Measurements from ENCODE around the gene SERPINE3. TPM values are rescaled to one million over a fixed set of nuclear protein-coding genes. Genes with fewer than 3 reads are reported as not detected.

The SERPINE3 gene
- total and polyA plus RNA-seq, 7 experiments from 2014 or later = not detected

GRCh38 chr13:51370811-51371210, 31.3 kb downstream of the SERPINE3 start:
- H3K27ac ChIP-seq (ENCODE audit: low read depth, low read length) = no peak overlapping the region
- peaks cover 0 to 4% (median 0%) of the 10 kb centered on the region in 7 donors for H3K4me1 Mint-ChIP-seq
- H3K27ac Mint-ChIP-seq = no peak overlapping the region

GRCh38 chr13:51371768-51372399, 32.4 kb downstream of the SERPINE3 start:
- peaks cover 21 to 76% (median 31%) of the 10 kb centered on the region in 3 experiments for H3K36me3 ChIP-seq (ENCODE audit: control insufficient read depth in 2 of 3, insufficient read depth in 3 of 3, low read length in 3 of 3)
- intact Hi-C loops (cut with micrococcal nuclease) = no loop called here
- no peak overlapping the region for H3K27ac ChIP-seq (ENCODE audit: low read depth, low read length)
- H3K4me3 Mint-ChIP-seq = no peak overlapping the region
- H3K9me3 ChIP-seq (ENCODE audit: control insufficient read depth in 2 of 3, low read length in 3 of 3) = no peaks in the 10 kb centered on the region
- DNase-seq (no peak), ATAC-seq (no peak)
- H3K27me3 ChIP-seq (ENCODE audit: control insufficient read depth in 2 of 2, insufficient read depth in 2 of 2, low read length in 2 of 2) = no peaks in the 10 kb centered on the region
- no peaks in the 10 kb centered on the region for H3K4me1 ChIP-seq (ENCODE audit: control insufficient read depth in 2 of 2, insufficient read depth in 2 of 2, low read length in 2 of 2)
- ChIA-PET POLR2A (no interaction called here), CTCF (no interaction called here)
- H3K4me3 ChIP-seq (ENCODE audit: low read length) = no peak overlapping the region
- peaks cover 0 to 4% (median 0%) of the 10 kb centered on the region in 7 donors for H3K4me1 Mint-ChIP-seq
- no peak overlapping the region for H3K27ac Mint-ChIP-seq
- peaks cover 16 to 46% (median 26%) of the 10 kb centered on the region in 5 donors for H3K36me3 Mint-ChIP-seq
- H3K27me3 Mint-ChIP-seq = no peaks in the 10 kb centered on the region
- H3K9me3 Mint-ChIP-seq = no peaks in the 10 kb centered on the region

More at GRCh38 chr13:51370811-51371210, 31.3 kb downstream of the SERPINE3 start:
- ATAC-seq (no peak), DNase-seq (no peak)
- Mint-ChIP-seq H3K4me3 (no peak overlapping the region), H3K9me3 (no peaks in the 10 kb centered on the region), H3K36me3 (peaks cover 16 to 47% (median 25%) of the 10 kb centered on the region in 5 donors), H3K27me3 (no peaks in the 10 kb centered on the region)
- no peaks in the 10 kb centered on the region for H3K27me3 ChIP-seq (ENCODE audit: control insufficient read depth in 2 of 2, insufficient read depth in 2 of 2, low read length in 2 of 2)
- H3K4me3 ChIP-seq (ENCODE audit: low read length) = no peak overlapping the region
- ChIA-PET CTCF (interaction anchor here (0.6 kb wide), 1 partner anchor 28 kb away, joined by 3 read pairs; no protein-coding TSS in a partner anchor), POLR2A (interaction anchor here (1.1 kb wide), 1 partner anchor 82 kb away, joined by 3 read pairs; the partner anchor contains the start of gene INTS6)
- H3K4me1 ChIP-seq (ENCODE audit: control insufficient read depth in 2 of 2, insufficient read depth in 2 of 2, low read length in 2 of 2) = no peaks in the 10 kb centered on the region
- peaks cover 24 to 86% (median 27%) of the 10 kb centered on the region in 3 experiments for H3K36me3 ChIP-seq (ENCODE audit: control insufficient read depth in 2 of 3, insufficient read depth in 3 of 3, low read length in 3 of 3)
- intact Hi-C loops (cut with micrococcal nuclease) = no loop called here
- H3K9me3 ChIP-seq (ENCODE audit: control insufficient read depth in 2 of 3, low read length in 3 of 3) = no peaks in the 10 kb centered on the region

GRCh38 chr13:51373451-51373850, 34.0 kb downstream of the SERPINE3 start:
- peaks cover 21 to 77% (median 27%) of the 10 kb centered on the region in 3 experiments for H3K36me3 ChIP-seq (ENCODE audit: control insufficient read depth in 2 of 3, insufficient read depth in 3 of 3, low read length in 3 of 3)

GRCh38 chr13:51380269-51380668, 40.8 kb downstream of the SERPINE3 start:
- Histone ChIP-seq H3K4me1 (ENCODE audit: control insufficient read depth in 2 of 2, insufficient read depth in 2 of 2, low read length in 2 of 2) (no peaks in the 10 kb centered on the region), H3K4me3 (ENCODE audit: low read length) (no peak overlapping the region), H3K36me3 (ENCODE audit: control insufficient read depth in 2 of 3, insufficient read depth in 3 of 3, low read length in 3 of 3) (peaks cover 7 to 39% (median 18%) of the 10 kb centered on the region in 3 experiments), H3K27me3 (ENCODE audit: control insufficient read depth in 2 of 2, insufficient read depth in 2 of 2, low read length in 2 of 2) (no peaks in the 10 kb centered on the region), H3K9me3 (ENCODE audit: control insufficient read depth in 2 of 3, low read length in 3 of 3) (no peaks in the 10 kb centered on the region), H3K27ac (ENCODE audit: low read depth, low read length) (no peak overlapping the region)
- H3K4me3 Mint-ChIP-seq = no peak overlapping the region
- intact Hi-C loops (cut with micrococcal nuclease) = loop anchor here in 1 of 2 donors (5.0 kb wide), 1 partner anchor 417 kb away; no protein-coding TSS in a partner anchor
- CTCF ChIA-PET = no interaction called here
- H3K27ac Mint-ChIP-seq = peak overlapping the region in 3 of 9 donors; percentile 13 to 58 (median 33)
- POLR2A ChIA-PET = no interaction called here
- ATAC-seq (no peak), DNase-seq (no peak)
- H3K9me3 Mint-ChIP-seq = no peaks in the 10 kb centered on the region
- peaks cover 0 to 4% (median 0%) of the 10 kb centered on the region in 7 donors for H3K4me1 Mint-ChIP-seq
- H3K27me3 Mint-ChIP-seq = no peaks in the 10 kb centered on the region
- peaks cover 0 to 52% (median 28%) of the 10 kb centered on the region in 5 donors for H3K36me3 Mint-ChIP-seq

More at GRCh38 chr13:51373451-51373850, 34.0 kb downstream of the SERPINE3 start:
- no peaks in the 10 kb centered on the region for H3K27me3 ChIP-seq (ENCODE audit: control insufficient read depth in 2 of 2, insufficient read depth in 2 of 2, low read length in 2 of 2)
- no peak overlapping the region for H3K4me3 Mint-ChIP-seq
- H3K9me3 Mint-ChIP-seq = no peaks in the 10 kb centered on the region
- ATAC-seq = no peak
- H3K27me3 Mint-ChIP-seq = no peaks in the 10 kb centered on the region
- ChIA-PET POLR2A (interaction anchor here (0.6 kb wide), 1 partner anchor 47 kb away, joined by 6 read pairs; no protein-coding TSS in a partner anchor), CTCF (no interaction called here)
- intact Hi-C loops (cut with micrococcal nuclease) = no loop called here
- H3K36me3 Mint-ChIP-seq = peaks cover 15 to 53% (median 26%) of the 10 kb centered on the region in 5 donors
- H3K27ac ChIP-seq (ENCODE audit: low read depth, low read length) = no peak overlapping the region
- no peak overlapping the region for H3K4me3 ChIP-seq (ENCODE audit: low read length)
- no peak for DNase-seq
- peaks cover 0 to 4% (median 0%) of the 10 kb centered on the region in 7 donors for H3K4me1 Mint-ChIP-seq
- no peaks in the 10 kb centered on the region for H3K4me1 ChIP-seq (ENCODE audit: control insufficient read depth in 2 of 2, insufficient read depth in 2 of 2, low read length in 2 of 2)
- no peak overlapping the region for H3K27ac Mint-ChIP-seq
- no peaks in the 10 kb centered on the region for H3K9me3 ChIP-seq (ENCODE audit: control insufficient read depth in 2 of 3, low read length in 3 of 3)

- Mint-ChIP-seq H3K36me3 (peaks cover 0 to 25% (median 18%) of the 10 kb centered on the region in 5 donors), H3K27ac (no peak overlapping the region), H3K27me3 (no peaks in the 10 kb centered on the region), H3K4me3 (no peak overlapping the region), H3K9me3 (no peaks in the 10 kb centered on the region), H3K4me1 (peaks cover 3 to 10% (median 6%) of the 10 kb centered on the region in 7 donors)
- H3K36me3 ChIP-seq (ENCODE audit: control insufficient read depth in 2 of 3, insufficient read depth in 3 of 3, low read length in 3 of 3) = peaks cover 0 to 16% (median 3%) of the 10 kb centered on the region in 3 experiments
- DNase-seq (no peak), ATAC-seq (no peak)
- ChIA-PET POLR2A (no interaction called here), CTCF (interaction anchor here (0.7 kb wide), 2 partner anchors 13 to 1865 kb away, joined by 3 read pairs; no protein-coding TSS in a partner anchor)
- no peaks in the 10 kb centered on the region for H3K9me3 ChIP-seq (ENCODE audit: control insufficient read depth in 2 of 3, low read length in 3 of 3)
- intact Hi-C loops (cut with micrococcal nuclease) = loop anchor here in 1 of 2 donors (2.0 kb wide), 1 partner anchor 16 kb away; no protein-coding TSS in a partner anchor
- H3K4me3 ChIP-seq (ENCODE audit: low read length) = no peak overlapping the region
- no peaks in the 10 kb centered on the region for H3K4me1 ChIP-seq (ENCODE audit: control insufficient read depth in 2 of 2, insufficient read depth in 2 of 2, low read length in 2 of 2)
- H3K27ac ChIP-seq (ENCODE audit: low read depth, low read length) = no peak overlapping the region
- no peaks in the 10 kb centered on the region for H3K27me3 ChIP-seq (ENCODE audit: control insufficient read depth in 2 of 2, insufficient read depth in 2 of 2, low read length in 2 of 2)
Observed at GRCh38 chr13:51385114-51385513, 45.6 kb downstream of the SERPINE3 start.

- H3K4me1 ChIP-seq (ENCODE audit: control insufficient read depth in 2 of 2, insufficient read depth in 2 of 2, low read length in 2 of 2) = peaks cover 0 to 4% of the 10 kb centered on the region in 2 donors
- no peaks in the 10 kb centered on the region for H3K36me3 ChIP-seq (ENCODE audit: control insufficient read depth in 2 of 3, insufficient read depth in 3 of 3, low read length in 3 of 3)
- Mint-ChIP-seq H3K27ac (peak overlapping the region in 1 of 9 donors; percentile 16), H3K4me1 (peaks cover 14 to 65% (median 52%) of the 10 kb centered on the region in 7 donors), H3K36me3 (peaks cover 5 to 26% (median 15%) of the 10 kb centered on the region in 5 donors), H3K27me3 (no peaks in the 10 kb centered on the region), H3K9me3 (peaks cover 0 to 3% (median 0%) of the 10 kb centered on the region in 11 donors), H3K4me3 (no peak overlapping the region)
- no peaks in the 10 kb centered on the region for H3K9me3 ChIP-seq (ENCODE audit: control insufficient read depth in 2 of 3, low read length in 3 of 3)
- intact Hi-C loops (cut with micrococcal nuclease) = no loop called here
- CTCF ChIA-PET = interaction anchor here (0.7 kb wide), 1 partner anchor 1610 kb away, joined by 3 read pairs; no protein-coding TSS in a partner anchor
- ATAC-seq (no peak), DNase-seq (no peak)
- H3K27ac ChIP-seq (ENCODE audit: low read depth, low read length) = no peak overlapping the region
- POLR2A ChIA-PET = interaction anchor here (1.0 kb wide), 1 partner anchor 409 kb away, joined by 3 read pairs; no protein-coding TSS in a partner anchor
- no peaks in the 10 kb centered on the region for H3K27me3 ChIP-seq (ENCODE audit: control insufficient read depth in 2 of 2, insufficient read depth in 2 of 2, low read length in 2 of 2)
- no peak overlapping the region for H3K4me3 ChIP-seq (ENCODE audit: low read length)
Observed at GRCh38 chr13:51394724-51395123, 55.2 kb downstream of the SERPINE3 start.

Measured in naive thymus-derived CD4-positive, alpha-beta T cell (primary cell).